ENCODE data around the gene SYNC. TPM values are rescaled to one million over a fixed set of nuclear protein-coding genes. Genes with fewer than 3 reads are reported as not detected.

The SYNC gene
- total and polyA plus RNA-seq, 9 of the 15 experiments (the other 6 are each of a cell fraction or from before 2014, with no cell fraction given), result 0.49 to 1.1 (median 0.87) TPM

- intact Hi-C loops (cut with micrococcal nuclease), result no loop called here
- no peak overlapping the region for H3K4me3 ChIP-seq
Measured at GRCh38 chr1:32709075-32709474, 6.5 kb upstream of the SYNC start.

More at GRCh38 chr1:32709075-32709474, 6.5 kb upstream of the SYNC start:
- no peak overlapping the region; the same call in 1 of the 2 replicates for H2AFZ ChIP-seq (ENCODE audit: low read depth, low read length)
- no peak overlapping the region for H3K4me2 ChIP-seq (ENCODE audit: insufficient read depth, low read length)
- POLR2A ChIA-PET, result interaction anchor here (1.0 to 8.8 kb wide), 3 partner anchors 14 to 66 kb away, joined by 3 to 116 read pairs (median 7); no protein-coding TSS in a partner anchor
- in situ Hi-C loops (cut with MboI), result no loop called here
- DNase-seq (ENCODE audit: extremely low read depth in 1 of 4, low spot score in 3 of 4) (no peak), FAIRE-seq (no peak), ATAC-seq (no peak)
- no peaks in the 10 kb centered on the region for H3K9me3 ChIP-seq (replicated peaks; ENCODE audit: control insufficient read depth, insufficient read depth, low read depth, low read length)
- H4K20me1 ChIP-seq (replicated peaks; ENCODE audit: control insufficient read depth, insufficient read depth, low read length), result no peaks in the 10 kb centered on the region
- H3K4me1 ChIP-seq (replicated peaks in 1 of 2; ENCODE audit: control insufficient read depth in 2 of 2, insufficient read depth in 2 of 2, low read length in 2 of 2), result peaks cover 5 to 25% of the 10 kb centered on the region in 2 experiments; a peak in 4 of 5 replicates
- no peak overlapping the region for H3K27ac ChIP-seq (ENCODE audit: extremely low read depth, low read depth, low read length)
- H3K9ac ChIP-seq (ENCODE audit: insufficient read depth in 1 of 2, low read depth in 2 of 2, low read length in 2 of 2), result no peak overlapping the region
- H3K27me3 ChIP-seq (ENCODE audit: control insufficient read depth in 2 of 2, insufficient read depth in 2 of 2, low read length in 2 of 2), result no peaks in the 10 kb centered on the region
- CTCF ChIA-PET (ENCODE audit: low intra/inter-chr PET ratio), result no interaction called here
- WGBS (ENCODE audit: insufficient coverage, low coverage, missing lambda C conversion rate), result 76% methylated on average over 2 of the region's 2 CpGs
- no peaks in the 10 kb centered on the region for H3K9me1 ChIP-seq (ENCODE audit: control insufficient read depth, insufficient read depth, low read length)
- TF ChIP-seq ZNF75A (CRISPR knock-in tag; IDR thresholded peaks at IDR 0.05) (no peak), CCNT2 (IDR thresholded peaks at IDR 0.05; ENCODE audit: borderline replicate concordance, extremely low read depth, insufficient read length, low read depth, low read length) (no peak), ID3 (CRISPR knock-in tag; IDR thresholded peaks at IDR 0.05) (no peak), ID3 (tag; IDR thresholded peaks at IDR 0.05) (no peak), ATF1 (CRISPR knock-in tag; IDR thresholded peaks at IDR 0.05) (no peak), ATF1 (tag; IDR thresholded peaks at IDR 0.05) (no peak), PRDM10 (IDR thresholded peaks at IDR 0.05; ENCODE audit: partially characterized antibody) (peak; percentile 75)
- BruUV-seq (replicated peaks), result no TSS peak
- no peaks in the 10 kb centered on the region for H3K36me3 ChIP-seq (ENCODE audit: control insufficient read depth, insufficient read depth, low read length)
- no peaks in the 10 kb centered on the region for H3K79me2 ChIP-seq (ENCODE audit: control insufficient read depth, insufficient read depth, low read length)

Data from K562 (cell line).